Measurements from ENCODE around the gene CHCHD10. TPM values are rescaled to one million over a fixed set of nuclear protein-coding genes. Genes with fewer than 3 reads are reported as not detected.
A peak's percentile ranks its signal among the peaks of the same experiment; 100 is the strongest.
"Not testable (repeated sequence)": the region's sequence is repeated elsewhere in the genome, so short reads cannot be mapped to it uniquely, and the experiment has no call there.

Gene CHCHD10
- total RNA-seq, 1 experiment from 2014 or later, result 115 TPM

DNA sequence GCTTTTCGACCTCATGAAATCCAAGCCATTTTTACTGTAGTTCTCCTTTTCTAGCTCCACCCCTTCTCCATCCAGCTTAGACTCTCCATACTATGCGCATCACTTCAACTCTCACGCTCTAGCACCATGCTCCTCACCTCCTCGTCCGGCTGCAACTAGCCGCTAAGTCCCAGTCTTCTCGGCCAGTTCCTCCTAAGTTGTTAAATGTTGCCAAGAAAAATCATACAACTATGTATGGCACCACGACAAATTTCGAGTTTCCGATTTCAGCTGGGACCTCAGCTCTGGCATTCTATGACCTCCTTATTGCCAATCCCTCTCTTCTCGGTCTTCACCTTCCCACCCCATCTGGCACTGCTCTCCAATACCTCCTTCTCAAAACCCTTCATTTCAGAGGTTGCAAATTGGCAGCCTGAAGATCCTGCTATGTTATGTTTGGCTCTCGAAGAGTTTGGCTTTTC, 17.9 kb downstream of the CHCHD10 start:
- peak; percentile 43 for DNase-seq
- H2AFZ ChIP-seq (ENCODE audit: low read length), result no peak overlapping the region
- H3K79me2 ChIP-seq (ENCODE audit: low read length), result peaks cover 19% of the 10 kb centered on the region
- peaks cover 5% of the 10 kb centered on the region; the same call in 1 of the 2 replicates for H3K36me3 ChIP-seq (ENCODE audit: insufficient read depth, low read length)
- H3K9ac ChIP-seq (ENCODE audit: low read length), result peak overlapping the region; percentile 99
- H3K9me3 ChIP-seq (ENCODE audit: low read length), result no peaks in the 10 kb centered on the region
- H3K4me2 ChIP-seq (ENCODE audit: low read depth, low read length, poor library complexity, severe bottlenecking), result peak overlapping the region; percentile 93
- H3K27me3 ChIP-seq (ENCODE audit: low read length), result no peaks in the 10 kb centered on the region
- H4K20me1 ChIP-seq (ENCODE audit: insufficient read depth, low read depth, low read length), result no peaks in the 10 kb centered on the region
- peaks cover 66% of the 10 kb centered on the region for H3K4me1 ChIP-seq (ENCODE audit: low read length)
- no peaks in the 10 kb centered on the region for H3K9me2 ChIP-seq (replicated peaks; ENCODE audit: insufficient read depth, low read length)
- H3K27ac ChIP-seq (ENCODE audit: low read length), result peak overlapping the region; percentile 59
- peak overlapping the region; percentile 89 for H3K4me3 ChIP-seq (ENCODE audit: low read length)

DNA sequence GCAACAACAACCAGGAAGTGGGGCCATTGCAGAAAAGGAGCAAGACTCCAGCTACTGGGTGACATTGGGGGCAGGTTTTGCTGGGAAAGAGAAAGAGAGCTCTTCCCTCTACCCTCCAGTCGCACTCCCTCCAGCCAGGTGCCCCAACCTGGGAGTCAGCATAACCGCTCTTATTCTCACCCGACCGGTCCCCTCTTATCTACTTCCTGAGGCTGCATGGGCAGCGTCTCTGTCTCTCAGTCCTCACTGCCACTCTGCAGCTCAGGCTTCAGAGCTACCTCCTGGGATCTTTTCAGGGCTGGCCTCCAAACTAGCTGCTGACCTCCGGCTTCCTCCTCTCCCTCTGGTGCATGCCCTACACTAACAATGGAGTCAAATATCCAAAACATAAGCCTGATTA, 22.0 kb downstream of the CHCHD10 start:
- Histone ChIP-seq H3K79me2 (ENCODE audit: low read length) (peaks cover 19% of the 10 kb centered on the region), H3K9ac (ENCODE audit: low read length) (no peak overlapping the region), H3K4me3 (ENCODE audit: low read length) (no peak overlapping the region), H3K36me3 (ENCODE audit: insufficient read depth, low read length) (peaks cover 16% of the 10 kb centered on the region; the same call in 1 of the 2 replicates), H3K9me2 (replicated peaks; ENCODE audit: insufficient read depth, low read length) (no peaks in the 10 kb centered on the region), H3K4me2 (ENCODE audit: low read depth, low read length, poor library complexity, severe bottlenecking) (no peak overlapping the region), H3K27me3 (ENCODE audit: low read length) (no peaks in the 10 kb centered on the region), H3K4me1 (ENCODE audit: low read length) (peaks cover 29% of the 10 kb centered on the region), H3K9me3 (ENCODE audit: low read length) (no peaks in the 10 kb centered on the region), H3K27ac (ENCODE audit: low read length) (no peak overlapping the region), H4K20me1 (ENCODE audit: insufficient read depth, low read depth, low read length) (no peaks in the 10 kb centered on the region), H2AFZ (ENCODE audit: low read length) (no peak overlapping the region)
- peak; percentile 5 for DNase-seq

DNA sequence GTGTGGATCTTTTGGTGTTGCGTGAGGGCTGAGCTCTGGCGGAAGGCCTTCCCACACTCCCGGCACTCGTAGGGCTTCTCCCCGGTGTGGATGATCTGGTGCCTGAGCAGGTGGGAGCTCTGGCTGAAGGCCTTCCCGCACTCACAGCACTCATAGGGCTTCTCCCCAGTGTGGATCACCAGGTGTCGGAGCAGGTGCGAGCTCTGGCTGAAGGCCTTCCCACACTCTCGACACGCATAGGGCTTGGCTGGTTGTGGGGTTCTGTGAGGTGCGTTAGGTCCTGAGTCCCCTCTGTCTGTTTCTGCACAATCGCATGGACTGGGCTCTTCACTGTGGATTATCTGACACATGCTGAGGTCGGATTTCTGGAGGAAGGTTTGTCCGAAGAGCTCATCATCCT, 23.3 kb downstream of the CHCHD10 start:
- no peaks in the 10 kb centered on the region for H4K20me1 ChIP-seq (ENCODE audit: insufficient read depth, low read depth, low read length)
- no peak overlapping the region for H3K4me3 ChIP-seq (ENCODE audit: low read length)
- H2AFZ ChIP-seq (ENCODE audit: low read length), result no peak overlapping the region
- H3K9ac ChIP-seq (ENCODE audit: low read length), result no peak overlapping the region
- H3K4me1 ChIP-seq (ENCODE audit: low read length), result peaks cover 17% of the 10 kb centered on the region
- H3K4me2 ChIP-seq (ENCODE audit: low read depth, low read length, poor library complexity, severe bottlenecking), result no peak overlapping the region
- no peaks in the 10 kb centered on the region for H3K9me3 ChIP-seq (ENCODE audit: low read length)
- no peaks in the 10 kb centered on the region for H3K27me3 ChIP-seq (ENCODE audit: low read length)
- peaks cover 16% of the 10 kb centered on the region; the same call in 1 of the 2 replicates for H3K36me3 ChIP-seq (ENCODE audit: insufficient read depth, low read length)
- no peak overlapping the region for H3K27ac ChIP-seq (ENCODE audit: low read length)
- peaks cover 6% of the 10 kb centered on the region; the same call in 1 of the 2 replicates for H3K79me2 ChIP-seq (ENCODE audit: low read length)
- DNase-seq, result no peak
- no peaks in the 10 kb centered on the region for H3K9me2 ChIP-seq (replicated peaks; ENCODE audit: insufficient read depth, low read length)

DNA sequence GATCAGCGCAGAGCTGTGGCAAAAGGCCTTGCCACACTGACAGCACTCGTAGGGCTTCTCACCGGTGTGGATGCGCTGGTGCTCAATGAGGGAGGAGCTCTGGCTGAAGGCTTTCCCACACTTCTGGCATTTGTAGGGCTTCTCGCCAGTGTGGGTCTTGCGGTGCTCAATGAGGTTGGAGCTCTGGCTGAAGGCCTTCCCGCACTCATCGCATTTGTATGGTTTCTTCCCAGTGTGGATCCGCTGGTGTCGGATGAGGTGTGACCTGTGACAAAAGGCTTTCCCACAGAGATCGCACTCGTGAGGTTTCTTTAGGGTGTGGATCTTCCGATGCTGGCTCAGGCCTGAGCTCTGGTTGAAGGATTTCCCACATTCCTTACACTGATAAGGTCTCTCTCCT, 23.8 kb downstream of the CHCHD10 start:
- no peak overlapping the region for H3K4me3 ChIP-seq (ENCODE audit: low read length)

GRCh38 chr22:23743303-23743705, 24.5 kb downstream of the CHCHD10 start:
- Histone ChIP-seq H3K9me2 (replicated peaks; ENCODE audit: insufficient read depth, low read length) (no peaks in the 10 kb centered on the region), H2AFZ (ENCODE audit: low read length) (no peak overlapping the region), H3K4me3 (ENCODE audit: low read length) (no peak overlapping the region), H3K9me3 (ENCODE audit: low read length) (no peaks in the 10 kb centered on the region), H3K27me3 (ENCODE audit: low read length) (no peaks in the 10 kb centered on the region), H3K27ac (ENCODE audit: low read length) (no peak overlapping the region), H3K36me3 (ENCODE audit: insufficient read depth, low read length) (peaks cover 16% of the 10 kb centered on the region; the same call in 1 of the 2 replicates), H3K9ac (ENCODE audit: low read length) (no peak overlapping the region), H3K4me2 (ENCODE audit: low read depth, low read length, poor library complexity, severe bottlenecking) (no peak overlapping the region), H3K79me2 (ENCODE audit: low read length) (peaks cover 6% of the 10 kb centered on the region; the same call in 1 of the 2 replicates), H3K4me1 (ENCODE audit: low read length) (peaks cover 17% of the 10 kb centered on the region), H4K20me1 (ENCODE audit: insufficient read depth, low read depth, low read length) (no peaks in the 10 kb centered on the region)
- DNase-seq, result peak; percentile 34

More for the DNA sequence above, 23.8 kb downstream of the CHCHD10 start:
- Histone ChIP-seq H3K9me2 (replicated peaks; ENCODE audit: insufficient read depth, low read length) (no peaks in the 10 kb centered on the region), H3K9me3 (ENCODE audit: low read length) (no peaks in the 10 kb centered on the region), H3K4me2 (ENCODE audit: low read depth, low read length, poor library complexity, severe bottlenecking) (no peak overlapping the region), H3K79me2 (ENCODE audit: low read length) (peaks cover 6% of the 10 kb centered on the region; the same call in 1 of the 2 replicates), H4K20me1 (ENCODE audit: insufficient read depth, low read depth, low read length) (no peaks in the 10 kb centered on the region), H3K27me3 (ENCODE audit: low read length) (no peaks in the 10 kb centered on the region), H3K36me3 (ENCODE audit: insufficient read depth, low read length) (peaks cover 16% of the 10 kb centered on the region; the same call in 1 of the 2 replicates), H3K27ac (ENCODE audit: low read length) (no peak overlapping the region), H2AFZ (ENCODE audit: low read length) (no peak overlapping the region), H3K9ac (ENCODE audit: low read length) (no peak overlapping the region), H3K4me1 (ENCODE audit: low read length) (peaks cover 17% of the 10 kb centered on the region)
- DNase-seq, result no peak

DNA sequence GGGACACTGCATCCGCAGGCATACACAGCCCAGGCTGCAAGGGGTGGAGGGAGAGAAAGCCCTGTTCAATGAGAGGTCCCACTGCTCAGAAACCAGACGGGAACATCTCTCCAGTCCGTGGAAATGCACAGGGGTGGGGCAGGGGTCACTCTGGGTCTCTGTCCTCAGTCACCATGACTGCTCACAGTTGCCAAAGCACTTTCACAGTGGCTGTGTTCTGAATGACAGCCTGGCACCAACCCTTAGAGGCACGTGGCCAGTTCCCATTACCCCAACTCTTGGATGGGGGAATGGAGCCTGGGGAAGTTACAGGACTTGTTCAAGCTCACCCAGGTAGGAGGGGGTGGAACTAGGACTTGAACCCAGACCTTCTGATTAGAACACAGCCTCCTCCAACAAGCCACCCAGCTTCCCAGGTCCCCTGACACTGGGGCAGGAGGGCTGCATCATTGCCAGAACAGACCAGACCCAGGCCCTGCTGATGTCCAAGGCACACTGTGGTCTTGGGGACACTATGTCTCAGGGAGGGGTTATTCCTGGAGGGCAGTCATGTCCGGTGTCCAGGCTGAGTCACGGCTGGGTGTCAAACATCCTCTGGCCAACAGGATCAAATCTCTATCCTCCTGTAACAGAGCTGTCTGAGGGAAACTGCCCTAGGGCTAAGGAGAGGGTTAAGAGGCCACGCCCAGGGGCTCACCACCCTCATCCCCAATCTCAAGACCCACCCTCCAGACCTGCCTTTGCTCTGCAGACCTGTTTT, 25.1 kb downstream of the CHCHD10 start:
- Histone ChIP-seq H3K36me3 (ENCODE audit: insufficient read depth, low read length) (peaks cover 16% of the 10 kb centered on the region; the same call in 1 of the 2 replicates), H3K4me2 (ENCODE audit: low read depth, low read length, poor library complexity, severe bottlenecking) (no peak overlapping the region), H2AFZ (ENCODE audit: low read length) (no peak overlapping the region), H3K27ac (ENCODE audit: low read length) (no peak overlapping the region), H3K9me2 (replicated peaks; ENCODE audit: insufficient read depth, low read length) (no peaks in the 10 kb centered on the region), H4K20me1 (ENCODE audit: insufficient read depth, low read depth, low read length) (no peaks in the 10 kb centered on the region), H3K9me3 (ENCODE audit: low read length) (no peaks in the 10 kb centered on the region), H3K79me2 (ENCODE audit: low read length) (peaks cover 6% of the 10 kb centered on the region; the same call in 1 of the 2 replicates), H3K27me3 (ENCODE audit: low read length) (no peaks in the 10 kb centered on the region), H3K4me1 (ENCODE audit: low read length) (peaks cover 11% of the 10 kb centered on the region), H3K9ac (ENCODE audit: low read length) (no peak overlapping the region), H3K4me3 (ENCODE audit: low read length) (no peak overlapping the region)
- peak; percentile 24 for DNase-seq

GRCh38 chr22:23737696-23738095, 30.1 kb downstream of the CHCHD10 start:
- Histone ChIP-seq H3K36me3 (ENCODE audit: insufficient read depth, low read length) (0 out of 2 replicates have a peak, but pooled peaks cover 2% of the 10 kb centered on the region), H3K4me2 (ENCODE audit: low read depth, low read length, poor library complexity, severe bottlenecking) (no peak overlapping the region), H2AFZ (ENCODE audit: low read length) (no peak overlapping the region), H3K4me1 (ENCODE audit: low read length) (no peaks in the 10 kb centered on the region; the same call in none of the 2 replicates), H3K27ac (ENCODE audit: low read length) (no peak overlapping the region), H3K79me2 (ENCODE audit: low read length) (no peaks in the 10 kb centered on the region), H3K9me2 (replicated peaks; ENCODE audit: insufficient read depth, low read length) (no peaks in the 10 kb centered on the region), H3K27me3 (ENCODE audit: low read length) (no peaks in the 10 kb centered on the region), H3K4me3 (ENCODE audit: low read length) (no peak overlapping the region), H3K9me3 (ENCODE audit: low read length) (no peaks in the 10 kb centered on the region), H4K20me1 (ENCODE audit: insufficient read depth, low read depth, low read length) (no peaks in the 10 kb centered on the region), H3K9ac (ENCODE audit: low read length) (no peak overlapping the region)
- no peak for DNase-seq

DNA sequence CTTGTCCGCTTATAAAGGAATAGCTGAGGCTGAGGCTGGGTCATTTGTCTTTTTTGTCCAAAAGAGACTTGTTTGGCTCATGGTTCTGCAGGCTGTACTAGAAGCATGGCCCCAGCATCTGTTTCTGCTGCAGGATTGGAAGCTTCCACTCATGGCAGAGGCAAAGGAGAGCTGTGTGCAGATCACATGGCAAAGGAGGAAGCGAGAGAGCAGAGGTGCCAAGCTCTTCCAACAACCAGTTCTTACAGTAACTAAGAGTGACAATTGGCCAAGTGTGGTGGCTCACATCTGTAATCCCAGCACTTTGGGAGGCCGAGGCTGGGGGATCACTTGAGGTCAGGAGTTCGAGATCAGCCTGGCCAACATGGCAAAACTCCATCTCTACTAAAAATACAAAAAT, 39.7 kb downstream of the CHCHD10 start:
- H3K36me3 ChIP-seq (ENCODE audit: insufficient read depth, low read length); H4K20me1 ChIP-seq (ENCODE audit: insufficient read depth, low read depth, low read length); H3K9me3 ChIP-seq (ENCODE audit: low read length); H3K9ac ChIP-seq (ENCODE audit: low read length); H3K79me2 ChIP-seq (ENCODE audit: low read length); H3K4me3 ChIP-seq (ENCODE audit: low read length); H3K4me2 ChIP-seq (ENCODE audit: low read depth, low read length, poor library complexity, severe bottlenecking); H3K27ac ChIP-seq (ENCODE audit: low read length); H2AFZ ChIP-seq (ENCODE audit: low read length); H3K9me2 ChIP-seq (replicated peaks; ENCODE audit: insufficient read depth, low read length); DNase-seq; H3K4me1 ChIP-seq (ENCODE audit: low read length); H3K27me3 ChIP-seq (ENCODE audit: low read length): not testable (repeated sequence)
